SK-N-SH (cell line): ENCODE measurements around the gene RBM18.

ENCODE experiments used
- CHD2 ChIP-seq: fragments of 150-350 bp; IDR thresholded peaks from 2 replicates; pipeline ENCODE4 v1.6.1; 2018; ENCODE audit warnings: low read length; ENCODE audit not compliant: partially characterized antibody
- EP300 ChIP-seq, 2 experiments: IDR thresholded peaks; 2 replicates each; pipeline versions ENCODE4 v1.4.0 to v1.6.1; 2012; ENCODE audit warnings: borderline replicate concordance in 1 of 2, low read depth in 1 of 2, low read length in 1 of 2
- EZH2phosphoT487 ChIP-seq: fragments of 200-600 bp; sonication (generic); IDR thresholded peaks from 2 replicates; pipeline ENCODE4 v1.6.1; 2017; ENCODE audit warnings: low read depth, mixed run types, mild to moderate bottlenecking, antibody characterized with exemption, moderate library complexity, borderline replicate concordance
- JUND ChIP-seq: IDR thresholded peaks from 2 replicates; pipeline ENCODE4 v1.4.0; 2012
- NFIC ChIP-seq: IDR thresholded peaks from 2 replicates; pipeline ENCODE4 v1.4.0; 2012; ENCODE audit warnings: borderline replicate concordance
- NRF1 ChIP-seq: IDR thresholded peaks from 2 replicates; pipeline ENCODE4 v1.6.1; 2012; ENCODE audit warnings: low read depth, mild to moderate bottlenecking, low read length
- POLR2AphosphoS5 ChIP-seq: IDR thresholded peaks from 2 replicates; pipeline ENCODE4 v1.6.1; 2012; ENCODE audit warnings: low read depth, low read length
- RAD21 ChIP-seq: IDR thresholded peaks from 2 replicates; pipeline ENCODE4 v1.6.1; 2012; ENCODE audit warnings: mild to moderate bottlenecking, low read length
- REST ChIP-seq: IDR thresholded peaks from 2 replicates; pipeline ENCODE4 v1.6.1; 2012; ENCODE audit warnings: mild to moderate bottlenecking, low read depth, low read length, moderate library complexity
- SMC3 ChIP-seq: IDR thresholded peaks from 2 replicates; pipeline ENCODE4 v1.6.1; 2012; ENCODE audit warnings: low read depth, low read length, improper control_type of control experiment
- TF ChIP-seq, protein P1 (sequence below): fragments of 200-600 bp; sonication (generic); IDR thresholded peaks from 2 replicates; pipeline ENCODE4 v1.6.1; 2017; ENCODE audit warnings: antibody characterized with exemption, mild to moderate bottlenecking, moderate library complexity
- TF ChIP-seq, protein P2 (sequence below): IDR thresholded peaks from 2 replicates; pipeline ENCODE4 v1.4.0; 2012; ENCODE audit warnings: low read depth, borderline replicate concordance

DNA sequence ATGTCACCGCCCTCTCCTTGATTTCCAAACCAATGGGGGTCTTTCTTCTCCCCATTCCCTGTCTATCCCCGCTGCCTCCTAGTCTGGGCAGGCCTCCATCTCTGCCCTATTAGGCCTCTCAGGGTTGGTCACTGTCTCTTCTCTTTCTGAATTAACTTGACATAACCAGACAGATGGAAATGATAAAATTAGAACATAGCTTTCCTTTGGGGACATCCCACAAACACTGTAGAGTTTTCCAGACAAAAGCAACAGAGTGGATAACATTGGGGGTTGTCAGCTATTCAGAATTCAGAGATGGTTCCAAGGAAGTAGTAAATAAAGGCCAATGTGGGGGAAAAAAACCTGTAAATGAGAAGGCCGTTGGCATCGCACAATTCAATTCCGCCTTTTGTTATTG is 60.6 kb downstream of the RBM18 start:
- TF ChIP-seq EP300 (IDR thresholded peaks at IDR 0.05; ENCODE audit: borderline replicate concordance in 1 of 2, low read depth in 1 of 2, low read length in 1 of 2) (no peak), CHD2 (no peak), RAD21 (no peak), NFIC (no peak), EZH2phosphoT487 (no peak), JUND (no peak), NRF1 (no peak), POLR2AphosphoS5 (no peak), SMC3 (no peak), REST (no peak)
- TF ChIP-seq, protein P1, sequence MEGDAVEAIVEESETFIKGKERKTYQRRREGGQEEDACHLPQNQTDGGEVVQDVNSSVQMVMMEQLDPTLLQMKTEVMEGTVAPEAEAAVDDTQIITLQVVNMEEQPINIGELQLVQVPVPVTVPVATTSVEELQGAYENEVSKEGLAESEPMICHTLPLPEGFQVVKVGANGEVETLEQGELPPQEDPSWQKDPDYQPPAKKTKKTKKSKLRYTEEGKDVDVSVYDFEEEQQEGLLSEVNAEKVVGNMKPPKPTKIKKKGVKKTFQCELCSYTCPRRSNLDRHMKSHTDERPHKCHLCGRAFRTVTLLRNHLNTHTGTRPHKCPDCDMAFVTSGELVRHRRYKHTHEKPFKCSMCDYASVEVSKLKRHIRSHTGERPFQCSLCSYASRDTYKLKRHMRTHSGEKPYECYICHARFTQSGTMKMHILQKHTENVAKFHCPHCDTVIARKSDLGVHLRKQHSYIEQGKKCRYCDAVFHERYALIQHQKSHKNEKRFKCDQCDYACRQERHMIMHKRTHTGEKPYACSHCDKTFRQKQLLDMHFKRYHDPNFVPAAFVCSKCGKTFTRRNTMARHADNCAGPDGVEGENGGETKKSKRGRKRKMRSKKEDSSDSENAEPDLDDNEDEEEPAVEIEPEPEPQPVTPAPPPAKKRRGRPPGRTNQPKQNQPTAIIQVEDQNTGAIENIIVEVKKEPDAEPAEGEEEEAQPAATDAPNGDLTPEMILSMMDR: no peak
- TF ChIP-seq, protein P2, sequence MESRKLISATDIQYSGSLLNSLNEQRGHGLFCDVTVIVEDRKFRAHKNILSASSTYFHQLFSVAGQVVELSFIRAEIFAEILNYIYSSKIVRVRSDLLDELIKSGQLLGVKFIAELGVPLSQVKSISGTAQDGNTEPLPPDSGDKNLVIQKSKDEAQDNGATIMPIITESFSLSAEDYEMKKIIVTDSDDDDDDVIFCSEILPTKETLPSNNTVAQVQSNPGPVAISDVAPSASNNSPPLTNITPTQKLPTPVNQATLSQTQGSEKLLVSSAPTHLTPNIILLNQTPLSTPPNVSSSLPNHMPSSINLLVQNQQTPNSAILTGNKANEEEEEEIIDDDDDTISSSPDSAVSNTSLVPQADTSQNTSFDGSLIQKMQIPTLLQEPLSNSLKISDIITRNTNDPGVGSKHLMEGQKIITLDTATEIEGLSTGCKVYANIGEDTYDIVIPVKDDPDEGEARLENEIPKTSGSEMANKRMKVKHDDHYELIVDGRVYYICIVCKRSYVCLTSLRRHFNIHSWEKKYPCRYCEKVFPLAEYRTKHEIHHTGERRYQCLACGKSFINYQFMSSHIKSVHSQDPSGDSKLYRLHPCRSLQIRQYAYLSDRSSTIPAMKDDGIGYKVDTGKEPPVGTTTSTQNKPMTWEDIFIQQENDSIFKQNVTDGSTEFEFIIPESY: no peak
